A549 (cell line): ENCODE measurements around the gene SPDYE4. TPM values are rescaled to one million over a fixed set of nuclear protein-coding genes. Genes with fewer than 3 reads are reported as not detected.

Experiments used
- ATAC-seq, 2 experiments: fragments of 200-7000 bp in 1 of 2; fragments of >200 bp in 1 of 2; cut with Nextera tagmentation in 1 of 2; cut with Tn5 transposase in 1 of 2; 3 replicates each; pipeline versions ENCODE4 v1.8.0 to v1.9.1; 2018 to 2020; ENCODE audit warnings: mild to moderate bottlenecking in 1 of 2, moderate library complexity in 1 of 2
- CTCF ChIA-PET: fragments of 300-600 bp; sonication (Branson Sonifier 250); formaldehyde crosslinking; extraction: SDS; loops from one replicate; lab custom pipeline; 2021; ENCODE audit warnings: antibody characterized with exemption, inconsistent platforms; lab: Yijun Ruan, JAX
- POLR2A ChIA-PET: fragments of 350-600 bp; formaldehyde crosslinking; extraction: SDS; loops from one replicate; lab custom pipeline; 2021; ENCODE audit warnings: antibody characterized with exemption, inconsistent platforms; lab: Yijun Ruan, JAX
- DNase-seq, 2 experiments: peaks; one replicate each; pipeline versions ENCODE4 v3.0.0 to v3.0.0-alpha.2; 2011 to 2016; ENCODE audit warnings: low read depth in 1 of 2, low spot score in 1 of 2
- FAIRE-seq: peaks from 2 replicates; lab custom pipeline; 2011; peaks lifted over from hg19 to GRCh38; lab: Jason Lieb, UNC
- H3K27ac ChIP-seq, 2 experiments: fragments of >200 bp; sonication (Bioruptor Twin); formaldehyde crosslinking; 3 replicates each; pipeline ENCODE4 v1.5.1; 2016 to 2017
- H3K4me1 ChIP-seq: fragments of >200 bp; sonication (Bioruptor Twin); formaldehyde crosslinking; 3 replicates; pipeline ENCODE4 v1.6.1; 2016
- H3K4me2 ChIP-seq: fragments of >200 bp; sonication (Bioruptor Twin); formaldehyde crosslinking; 3 replicates; pipeline ENCODE4 v1.6.1; 2016
- H3K4me3 ChIP-seq: fragments of >200 bp; sonication (Bioruptor Twin); formaldehyde crosslinking; 3 replicates; pipeline ENCODE4 v1.5.1; 2016
- H3K9me3 ChIP-seq: fragments of >200 bp; sonication (Bioruptor Twin); formaldehyde crosslinking; 3 replicates; pipeline ENCODE4 v1.6.1; 2016
- BCL3 ChIP-seq: fragments of >200 bp; sonication (Bioruptor Twin); formaldehyde crosslinking; IDR thresholded peaks from 3 replicates; pipeline ENCODE4 v1.6.1; 2016
- BHLHE40 ChIP-seq: IDR thresholded peaks from 2 replicates; pipeline ENCODE4 v1.6.1; 2012; ENCODE audit warnings: low read depth, low read length, inconsistent platforms
- CHD2 ChIP-seq: fragments of 150-350 bp; IDR thresholded peaks from 2 replicates; pipeline ENCODE4 v1.6.1; 2014; ENCODE audit warnings: low read length; ENCODE audit not compliant: partially characterized antibody
- E2F6 ChIP-seq: IDR thresholded peaks from 2 replicates; pipeline ENCODE4 v1.6.1; 2012; ENCODE audit warnings: low read depth, borderline replicate concordance
- EHMT2 ChIP-seq: fragments of 200-600 bp; sonication (generic); IDR thresholded peaks from 2 replicates; pipeline ENCODE4 v1.6.1; 2016; ENCODE audit warnings: antibody characterized with exemption, low read depth, mild to moderate bottlenecking, moderate library complexity
- ELK1 ChIP-seq: fragments of 150-350 bp; IDR thresholded peaks from 2 replicates; pipeline ENCODE4 v1.6.1; 2014; ENCODE audit warnings: low read depth, mild to moderate bottlenecking, low read length
- EP300 ChIP-seq, 2 experiments: fragments of >200 bp; sonication (Bioruptor Twin); formaldehyde crosslinking; IDR thresholded peaks; 2 replicates in 1 of 2; 3 replicates in 1 of 2; pipeline ENCODE4 v1.6.1; 2016 to 2017
- ESRRA ChIP-seq: fragments of 150-350 bp; IDR thresholded peaks from 2 replicates; pipeline ENCODE4 v1.6.1; 2014; ENCODE audit warnings: mild to moderate bottlenecking, low read length, borderline replicate concordance
- FOXS1 ChIP-seq: fragments of 250-450 bp; sonication (Bioruptor Pico); IDR thresholded peaks from 2 replicates; pipeline ENCODE4 v1.5.0; 2020; ENCODE audit warnings: mild to moderate bottlenecking, moderate library complexity
- HES2 ChIP-seq: fragments of >200 bp; sonication (Bioruptor Twin); formaldehyde crosslinking; IDR thresholded peaks from 2 replicates; pipeline ENCODE4 v1.6.1; 2016
- HOXA7 ChIP-seq: fragments of 250-450 bp; sonication (Bioruptor Pico); IDR thresholded peaks from 2 replicates; pipeline ENCODE4 v1.5.0; 2020; ENCODE audit warnings: mild to moderate bottlenecking, moderate library complexity
- HOXB13 ChIP-seq: fragments of 250-450 bp; sonication (Bioruptor Pico); IDR thresholded peaks from 2 replicates; pipeline ENCODE4 v1.5.0; 2020; ENCODE audit warnings: low read depth, mild to moderate bottlenecking, moderate library complexity
- KDM5A ChIP-seq: fragments of 200-600 bp; sonication (generic); IDR thresholded peaks from 2 replicates; pipeline ENCODE4 v1.6.1; 2016; ENCODE audit warnings: antibody characterized with exemption, mild to moderate bottlenecking
- MAZ ChIP-seq: fragments of 150-350 bp; IDR thresholded peaks from 2 replicates; pipeline ENCODE4 v1.6.1; 2014; ENCODE audit warnings: antibody characterized with exemption, low read depth, low read length, borderline replicate concordance
- NPAS2 ChIP-seq: fragments of 250-450 bp; sonication (Bioruptor Pico); IDR thresholded peaks from 2 replicates; pipeline ENCODE4 v1.8.0; 2022; ENCODE audit warnings: mild to moderate bottlenecking, moderate library complexity, borderline replicate concordance
- RFX5 ChIP-seq: fragments of 450-650 bp; IDR thresholded peaks from 2 replicates; pipeline ENCODE4 v1.7.1; 2014; ENCODE audit warnings: antibody characterized with exemption, mild to moderate bottlenecking, moderate library complexity
- USF2 ChIP-seq: fragments of 450-650 bp; IDR thresholded peaks from 2 replicates; pipeline ENCODE4 v1.6.1; 2014; ENCODE audit warnings: antibody characterized with exemption
- ZNF302 ChIP-seq: fragments of 250-450 bp; sonication (Bioruptor Pico); IDR thresholded peaks from 2 replicates; pipeline ENCODE4 v1.9.0; 2021; ENCODE audit warnings: inconsistent platforms, mild to moderate bottlenecking, moderate library complexity
- WGBS: methylation state at CpG from one replicate; pipeline ENCODE4 v1.1.6; 2017; ENCODE audit errors: missing lambda C conversion rate; 5-methylcytosine and 5-hydroxymethylcytosine counted together
- polyA plus RNA-seq, 4 experiments: library from polyadenylated mRNA; depleted of rRNA in 3 of 4; stranded (reverse); fragments of >200 nt; fragmentation: RNase III in 1 of 4; extraction: RNeasy Plus Mini Kit Qiagen cat#74134 plus additional on column Dnase treatment in 1 of 4; gene quantifications; 2 replicates in 3 of 4; 3 replicates in 1 of 4; pipeline ENCODE4 v1.2.3, GENCODE V29; 2011 to 2017

The SPDYE4 gene
- polyA plus RNA-seq, 2 of the 4 experiments (the other 2 are of a cell fraction) = not detected

GRCh38 chr17:8744086-8744785 is 14.1 kb downstream of the SPDYE4 start:
- FAIRE-seq = no peak
- Histone ChIP-seq H3K4me2 (no peak overlapping the region), H3K4me1 (no peaks in the 10 kb centered on the region; the same call in 2 of the 3 replicates), H3K27ac (no peak overlapping the region), H3K4me3 (no peak overlapping the region), H3K9me3 (no peaks in the 10 kb centered on the region)
- POLR2A ChIA-PET = no interaction called here
- no peak for DNase-seq
- CTCF ChIA-PET = interaction anchor here (0.8 to 4.3 kb wide), 4 partner anchors 20 to 369 kb away, joined by 3 to 31 read pairs (median 13); no protein-coding TSS in a partner anchor
- TF ChIP-seq HES2 = no peak
- TF ChIP-seq EHMT2 = no peak
- TF ChIP-seq USF2 = no peak
- no peak for TF ChIP-seq KDM5A
- no peak for TF ChIP-seq HOXA7 (CRISPR knock-in tag)
- no peak for TF ChIP-seq RFX5
- no peak for TF ChIP-seq ESRRA
- no peak for TF ChIP-seq ELK1
- no peak for TF ChIP-seq NPAS2 (CRISPR knock-in tag)
- TF ChIP-seq EP300 (IDR thresholded peaks at IDR 0.05) = no peak
- TF ChIP-seq BCL3 = no peak
- no peak for TF ChIP-seq CHD2
- TF ChIP-seq ZNF302 (CRISPR knock-in tag) = no peak
- no peak for TF ChIP-seq MAZ
- TF ChIP-seq E2F6 = no peak
- no peak for TF ChIP-seq HOXB13 (CRISPR knock-in tag)
- no peak for ATAC-seq
- 76% methylated on average over 15 of the region's 15 CpGs for WGBS

GRCh38 chr17:8742819-8743218 is 15.5 kb downstream of the SPDYE4 start:
- FAIRE-seq (no peak), ATAC-seq (no peak), DNase-seq (no peak)
- Histone ChIP-seq H3K4me2 (no peak overlapping the region), H3K27ac (no peak overlapping the region), H3K4me3 (no peak overlapping the region), H3K4me1 (no peaks in the 10 kb centered on the region; the same call in 2 of the 3 replicates), H3K9me3 (no peaks in the 10 kb centered on the region)
- ChIA-PET POLR2A (no interaction called here), CTCF (interaction anchor here (1.4 to 2.5 kb wide), 2 partner anchors 153 to 332 kb away, joined by 3 to 15 read pairs; no protein-coding TSS in a partner anchor)
- TF ChIP-seq BHLHE40 (no peak), NPAS2 (CRISPR knock-in tag) (no peak), FOXS1 (CRISPR knock-in tag) (no peak)
- 63% methylated on average over 8 of the region's 8 CpGs for WGBS
